Measurements from ENCODE around the gene CACNA2D3. TPM values are rescaled to one million over a fixed set of nuclear protein-coding genes. Genes with fewer than 3 reads are reported as not detected.

Gene CACNA2D3
- polyA plus RNA-seq, 3 donors: 8.3 to 21.5 (median 10.4) TPM

DNA sequence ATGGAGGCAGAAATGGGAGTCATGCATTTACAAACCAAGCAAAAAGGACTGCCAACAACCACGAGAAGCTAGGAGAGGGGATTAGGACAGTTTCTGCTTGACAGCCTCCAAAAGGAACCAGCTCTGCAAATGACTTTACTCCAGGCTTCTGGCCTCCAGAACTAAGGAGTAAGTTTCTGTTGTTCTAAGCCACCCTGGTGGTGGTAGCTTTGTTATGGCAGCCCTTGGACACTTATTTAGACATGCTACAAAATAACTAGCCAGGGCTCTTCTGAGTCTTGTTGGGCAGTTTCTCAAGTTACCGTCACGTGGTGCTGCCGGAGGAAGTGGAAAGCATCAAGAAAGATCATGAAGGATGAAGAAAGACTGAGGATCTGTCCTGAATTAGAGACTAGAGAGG is 419.0 kb downstream of the CACNA2D3 start:
- H2AFZ ChIP-seq (ENCODE audit: insufficient read depth, low read depth, low read length, poor library complexity, severe bottlenecking): no peak overlapping the region
- no peaks in the 10 kb centered on the region for H4K20me1 ChIP-seq (ENCODE audit: insufficient read depth, low read length)
- peaks cover 0 to 3% (median 2%) of the 10 kb centered on the region in 3 donors for H3K27me3 Mint-ChIP-seq (ENCODE audit: low read depth in 3 of 3)
- no peak overlapping the region for H3K4me3 Mint-ChIP-seq
- H3K4me1 ChIP-seq (ENCODE audit: control insufficient read depth in 1 of 2, insufficient read depth in 2 of 2, low read length in 2 of 2): no peaks in the 10 kb centered on the region
- intact Hi-C loops (cut with micrococcal nuclease): no loop called here
- no peaks in the 10 kb centered on the region for H3K36me3 Mint-ChIP-seq
- no peak overlapping the region for H3K9ac ChIP-seq (ENCODE audit: insufficient read depth, low read length, poor library complexity, severe bottlenecking)
- H3K36me3 ChIP-seq (replicated peaks in 1 of 2; ENCODE audit: control insufficient read depth in 1 of 2, insufficient read depth in 2 of 2, low read length in 2 of 2): no peaks in the 10 kb centered on the region
- H3K9me3 Mint-ChIP-seq: peaks cover 0 to 3% (median 2%) of the 10 kb centered on the region in 7 donors
- H3K4me3 ChIP-seq (replicated peaks in 1 of 3; ENCODE audit: low read depth in 2 of 3, low read length in 3 of 3): no peak overlapping the region
- H3K27me3 ChIP-seq (ENCODE audit: control insufficient read depth in 2 of 2, insufficient read depth in 2 of 2, low read length in 2 of 2): no peaks in the 10 kb centered on the region
- 100% methylated on average over 2 of the region's 4 CpGs for WGBS (ENCODE audit: insufficient coverage)
- no peak for TF ChIP-seq CTCF (IDR thresholded peaks at IDR 0.05)
- H3K4me2 ChIP-seq (replicated peaks; ENCODE audit: extremely low read depth, low read length, poor library complexity, severe bottlenecking): no peak overlapping the region
- DNase-seq: no peak
- no peaks in the 10 kb centered on the region for H3K4me1 Mint-ChIP-seq
- no peak overlapping the region for H3K27ac Mint-ChIP-seq
- no peak overlapping the region for H3K27ac ChIP-seq (ENCODE audit: low read depth in 1 of 2, low read length in 2 of 2)
- no peaks in the 10 kb centered on the region for H3K9me3 ChIP-seq (replicated peaks in 1 of 2; ENCODE audit: control insufficient read depth in 1 of 2, insufficient read depth in 1 of 2, low read length in 2 of 2)
- no peaks in the 10 kb centered on the region for H3K79me2 ChIP-seq (ENCODE audit: insufficient read depth, low read length)

DNA sequence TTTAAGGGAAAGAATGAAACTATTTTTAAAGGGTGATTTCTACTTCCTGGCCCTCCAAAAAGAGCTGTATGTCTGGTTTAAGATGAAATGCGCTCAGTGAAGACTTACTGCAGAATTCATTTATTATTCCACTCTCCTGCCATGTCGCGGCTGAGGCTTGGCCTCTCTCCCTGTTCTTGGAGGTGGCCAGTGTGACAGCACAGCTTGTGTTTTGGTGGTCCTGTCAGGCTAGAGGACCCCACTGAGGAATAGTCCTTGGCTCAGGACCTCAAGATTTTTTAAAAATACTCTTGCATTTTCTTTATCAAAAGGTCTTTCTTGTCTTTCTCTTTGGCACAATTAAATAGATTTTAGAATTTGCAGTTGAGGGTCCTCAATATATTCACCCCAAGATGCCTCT is 421.1 kb downstream of the CACNA2D3 start:
- no peak overlapping the region for H3K27ac ChIP-seq (ENCODE audit: low read depth in 1 of 2, low read length in 2 of 2)
- H3K79me2 ChIP-seq (ENCODE audit: insufficient read depth, low read length): no peaks in the 10 kb centered on the region
- no peak for DNase-seq
- H3K4me3 ChIP-seq (replicated peaks in 1 of 3; ENCODE audit: low read depth in 2 of 3, low read length in 3 of 3): no peak overlapping the region
- no peak overlapping the region for H2AFZ ChIP-seq (ENCODE audit: insufficient read depth, low read depth, low read length, poor library complexity, severe bottlenecking)
- no peaks in the 10 kb centered on the region for H3K9me3 ChIP-seq (replicated peaks in 1 of 2; ENCODE audit: control insufficient read depth in 1 of 2, insufficient read depth in 1 of 2, low read length in 2 of 2)
- Mint-ChIP-seq H3K27me3 (ENCODE audit: low read depth in 3 of 3) (peaks cover 0 to 2% (median 0%) of the 10 kb centered on the region in 3 donors), H3K4me3 (no peak overlapping the region), H3K4me1 (no peaks in the 10 kb centered on the region), H3K36me3 (no peaks in the 10 kb centered on the region), H3K27ac (no peak overlapping the region), H3K9me3 (peaks cover 0 to 3% (median 2%) of the 10 kb centered on the region in 7 donors)
- no peaks in the 10 kb centered on the region for H3K4me1 ChIP-seq (ENCODE audit: control insufficient read depth in 1 of 2, insufficient read depth in 2 of 2, low read length in 2 of 2)
- intact Hi-C loops (cut with micrococcal nuclease): no loop called here
- no peaks in the 10 kb centered on the region for H4K20me1 ChIP-seq (ENCODE audit: insufficient read depth, low read length)
- H3K36me3 ChIP-seq (replicated peaks in 1 of 2; ENCODE audit: control insufficient read depth in 1 of 2, insufficient read depth in 2 of 2, low read length in 2 of 2): no peaks in the 10 kb centered on the region
- no peak overlapping the region for H3K9ac ChIP-seq (ENCODE audit: insufficient read depth, low read length, poor library complexity, severe bottlenecking)
- WGBS (ENCODE audit: insufficient coverage): 100% methylated on average over 1 of the region's 3 CpGs
- H3K27me3 ChIP-seq (ENCODE audit: control insufficient read depth in 2 of 2, insufficient read depth in 2 of 2, low read length in 2 of 2): no peaks in the 10 kb centered on the region
- H3K4me2 ChIP-seq (replicated peaks; ENCODE audit: extremely low read depth, low read length, poor library complexity, severe bottlenecking): no peak overlapping the region
- no peak for TF ChIP-seq CTCF (IDR thresholded peaks at IDR 0.05)

All from CD14-positive monocyte (primary cell).